Measurements from ENCODE around the gene EMX1.

- TF ChIP-seq EZH2 (IDR thresholded peaks at IDR 0.05; ENCODE audit: low read length, missing control alignments) (no peak), CTCF (conservative IDR thresholded peaks at IDR 0.05 in 1 of 2, IDR thresholded peaks at IDR 0.05 in 1 of 2; ENCODE audit: low read depth in 1 of 2, low read length in 2 of 2) (no peak)
Measured at GRCh38 chr2:72934683-72935610, 17.6 kb downstream of the EMX1 start.
